NCI-H345 treated with DMSO at 0.1 percent for 48 hours (cell line): Measurements from ENCODE around the gene SPTBN2.

Source experiments
- DNase-seq: peaks from one replicate; lab custom pipeline; 2025; ENCODE audit not compliant: unreplicated experiment; lab: John Stamatoyannopoulos, UW

Gene SPTBN2

DNA sequence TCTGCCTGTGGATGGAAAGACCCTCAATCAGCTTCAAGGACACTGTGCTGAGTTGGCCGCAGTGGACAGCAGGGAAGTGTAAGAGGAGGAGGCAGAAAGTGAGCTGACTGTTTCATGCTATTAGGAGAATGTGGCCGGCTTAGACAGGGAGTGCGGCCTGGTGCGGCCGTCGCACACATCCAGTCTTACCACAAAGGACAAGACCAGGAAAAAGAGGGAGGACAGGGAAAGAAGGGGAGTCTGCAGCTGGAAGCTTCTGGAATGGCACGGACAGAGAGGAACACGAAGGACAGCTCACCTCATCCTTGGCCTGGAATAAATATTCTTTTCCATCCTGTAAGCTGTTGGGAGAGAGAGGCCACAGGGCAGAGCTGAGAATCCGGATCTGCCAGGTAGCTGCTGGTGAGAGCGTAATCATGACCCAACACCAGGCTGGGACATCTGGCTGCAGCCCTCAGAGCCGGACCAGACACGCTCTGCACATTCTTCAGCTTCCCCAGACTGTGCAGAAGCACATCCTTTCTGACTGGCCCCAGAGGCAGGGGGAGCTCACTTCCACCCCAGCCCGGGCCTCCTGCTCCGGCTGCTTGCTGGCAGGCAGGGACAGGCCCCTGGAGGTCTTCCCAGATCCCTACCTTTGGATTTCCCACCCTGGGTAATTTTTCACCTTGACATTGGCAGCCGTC is 42.8 kb downstream of the SPTBN2 start:
- no peak for DNase-seq

DNA sequence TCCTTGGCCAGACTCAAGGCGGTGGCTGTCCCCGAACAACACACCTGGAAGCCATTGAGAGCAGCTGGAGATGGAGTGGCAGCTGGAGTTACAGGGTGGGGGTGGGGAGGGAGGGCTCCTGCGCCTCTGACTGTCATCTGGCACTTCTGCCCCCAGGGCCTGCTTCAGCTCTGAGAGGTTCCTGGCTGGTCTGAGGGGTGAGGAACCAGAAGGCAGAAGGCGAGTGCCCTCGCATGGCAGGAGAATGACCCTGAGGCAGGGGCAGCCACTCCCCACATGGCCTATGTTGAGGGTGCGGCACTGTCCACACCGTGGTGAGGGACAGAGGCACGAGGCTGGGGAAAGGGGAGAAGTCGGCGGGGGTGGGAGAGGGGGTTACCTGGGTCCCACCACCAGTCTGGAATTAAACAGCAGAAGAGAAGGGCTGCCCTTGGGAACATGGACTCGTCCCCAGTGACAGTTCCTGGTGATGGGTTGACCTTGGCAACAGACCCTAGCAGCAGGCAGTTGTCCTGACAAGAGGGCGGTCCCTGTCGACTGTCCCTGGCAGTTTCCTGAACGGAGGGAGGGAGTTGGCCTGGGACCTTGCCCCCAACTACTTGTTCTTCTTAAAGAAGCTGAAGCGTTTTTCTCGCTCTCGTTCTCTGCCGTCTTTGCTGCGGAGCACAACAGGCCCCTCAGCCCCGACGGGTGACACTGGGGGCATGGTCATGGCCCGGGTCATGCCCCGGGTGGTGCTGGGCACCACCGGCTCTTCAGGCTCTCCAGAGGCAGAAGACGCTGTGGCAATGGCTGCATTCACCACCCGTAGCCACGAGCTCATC is 43.5 kb downstream of the SPTBN2 start:
- DNase-seq = no peak

DNA sequence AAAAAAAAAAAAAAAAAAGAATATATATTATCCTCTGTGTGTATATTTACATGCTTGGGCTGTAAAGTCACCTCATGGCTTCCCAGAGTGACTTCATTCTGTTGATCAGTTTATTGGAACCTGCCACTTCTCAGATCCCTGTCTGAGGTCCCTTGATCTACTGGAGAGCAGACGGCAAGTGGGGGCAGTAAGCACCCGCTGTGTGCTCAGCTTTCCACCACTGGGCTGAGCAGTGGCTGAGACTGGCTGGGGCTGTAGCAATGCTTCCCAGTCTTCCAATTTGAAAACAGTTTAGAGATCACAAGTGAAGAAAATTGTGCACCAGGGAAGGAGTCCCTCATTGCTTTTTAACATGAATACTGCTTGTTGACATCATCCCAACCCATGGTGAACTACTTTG is 44.4 kb downstream of the SPTBN2 start:
- DNase-seq = no peak

DNA sequence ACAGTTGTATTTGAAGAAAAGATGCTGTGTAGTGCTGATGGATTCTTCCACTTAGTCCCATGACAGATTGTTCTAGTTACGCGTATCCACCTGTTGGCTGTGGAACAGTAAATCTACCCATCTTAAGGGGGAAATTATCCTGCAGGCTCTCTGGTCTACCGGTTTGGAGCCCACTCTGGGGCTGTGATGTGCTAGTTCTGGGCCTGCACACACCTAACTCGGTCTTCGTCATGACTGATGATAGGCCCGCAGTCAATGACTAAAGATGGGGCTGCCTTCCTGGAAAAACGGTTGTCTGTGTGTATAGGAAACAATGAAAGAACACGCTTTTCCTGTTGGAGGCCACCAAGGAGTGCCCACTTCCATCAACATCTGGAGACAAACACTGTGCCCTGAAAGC is 45.1 kb downstream of the SPTBN2 start:
- no peak for DNase-seq

DNA sequence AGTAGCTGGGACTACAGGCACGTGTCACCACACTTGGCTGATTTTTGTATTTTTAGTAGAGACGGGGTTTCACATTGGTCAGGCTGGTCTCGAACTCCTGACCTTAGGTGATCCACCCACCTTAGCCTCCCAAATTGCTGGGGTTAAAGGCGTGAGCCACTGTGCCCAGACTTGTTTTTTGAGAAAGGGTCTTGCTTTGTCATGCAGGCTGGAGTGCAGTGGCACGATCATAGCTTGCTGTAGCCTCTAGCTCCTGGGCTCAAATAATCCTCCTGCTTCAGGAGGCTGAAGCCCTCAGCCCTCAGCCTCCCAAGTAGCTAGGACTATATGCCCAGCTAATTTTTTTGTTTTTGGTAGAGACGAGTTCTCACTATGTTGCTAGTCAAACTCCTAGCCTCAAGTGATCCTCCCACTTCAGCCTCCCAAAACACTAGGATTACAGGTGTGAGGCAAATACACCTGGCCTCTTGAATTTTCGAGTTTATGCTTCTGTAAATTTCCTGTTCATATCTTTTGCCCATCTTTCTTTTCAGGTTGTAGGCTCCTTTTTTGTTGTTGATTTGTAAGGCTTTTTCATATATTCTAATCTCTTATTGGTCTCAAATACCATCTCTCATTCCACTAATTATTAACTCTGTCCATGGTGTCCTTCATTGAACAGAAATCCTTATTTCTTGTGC is 47.9 kb downstream of the SPTBN2 start:
- DNase-seq = no peak

DNA sequence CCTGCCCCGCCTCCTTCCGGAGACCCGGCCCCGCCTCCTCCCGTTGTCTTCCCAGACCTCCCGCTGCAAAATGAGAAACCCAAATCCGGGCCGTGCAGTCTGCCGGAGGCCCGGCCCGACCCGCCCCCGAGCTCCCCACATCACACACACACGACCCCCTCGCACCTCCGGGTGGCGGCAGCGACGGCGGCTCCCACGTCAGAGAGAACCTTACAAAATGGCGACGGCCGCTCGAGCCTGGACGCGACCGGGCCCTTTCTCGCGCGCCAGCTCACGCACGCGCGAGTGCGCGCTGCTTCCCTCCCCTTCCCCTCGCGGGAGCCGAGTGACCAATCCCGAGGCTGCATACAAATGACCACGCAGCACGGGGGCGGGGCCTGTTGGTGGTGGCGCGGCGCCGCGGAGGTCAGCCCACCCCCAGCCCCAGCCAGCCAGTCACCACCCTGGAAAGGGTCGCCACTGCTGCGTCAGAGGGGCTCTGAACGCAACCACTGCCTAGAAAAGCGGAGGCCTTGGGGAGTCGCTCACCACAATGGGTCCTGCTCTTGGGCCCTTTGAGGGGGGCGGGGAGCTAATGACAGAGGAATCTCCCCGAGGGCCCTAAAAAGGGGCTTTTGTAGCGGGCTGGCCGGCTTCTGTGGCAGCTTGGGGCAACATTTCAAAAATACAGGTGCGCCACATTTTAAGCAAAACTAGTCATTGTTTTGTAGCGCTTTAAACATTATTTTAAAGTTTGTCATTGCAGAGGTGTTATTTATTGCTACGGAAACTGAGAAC is 51.2 kb downstream of the SPTBN2 start, which contains the start of gene RBM4B:
TSS of gene RBM4B (minus strand) at position 289 of the 777 bp plus-strand sequence. CDS start 808 bp downstream, outside the sequence.
- DNase-seq = peak; percentile 96

DNA sequence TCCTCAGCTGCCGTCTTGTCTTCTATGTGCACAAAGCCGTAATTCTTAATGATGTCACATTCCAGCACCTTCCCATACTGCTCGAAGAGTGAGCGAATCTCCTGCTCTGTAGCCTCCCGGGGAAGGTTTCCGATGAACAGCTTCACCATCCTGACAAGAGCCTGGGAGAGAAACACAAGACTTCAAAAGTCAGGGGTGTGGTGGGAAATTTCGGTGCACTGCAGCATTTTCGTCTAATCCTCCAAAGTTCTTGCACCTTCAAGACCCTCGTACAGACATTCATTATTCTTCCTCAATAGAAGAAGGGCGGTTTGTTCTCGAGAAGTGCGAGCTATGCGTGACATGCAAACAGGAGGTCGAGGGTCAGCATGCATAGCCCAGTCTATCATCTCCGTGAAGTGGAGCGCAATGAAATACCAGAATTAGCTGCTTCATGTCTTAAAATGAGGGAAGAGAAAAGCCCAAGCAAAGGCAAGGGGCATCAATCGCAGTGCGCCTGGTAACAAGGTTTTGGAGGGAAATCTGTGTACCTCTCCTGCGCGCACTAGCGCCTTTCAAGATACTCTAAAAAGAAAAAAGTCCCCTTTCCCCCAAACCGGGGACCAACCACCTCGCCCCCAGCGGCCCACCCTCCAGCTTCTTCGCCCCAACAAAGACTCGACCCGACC is 52.0 kb downstream of the SPTBN2 start:
- DNase-seq = no peak

DNA sequence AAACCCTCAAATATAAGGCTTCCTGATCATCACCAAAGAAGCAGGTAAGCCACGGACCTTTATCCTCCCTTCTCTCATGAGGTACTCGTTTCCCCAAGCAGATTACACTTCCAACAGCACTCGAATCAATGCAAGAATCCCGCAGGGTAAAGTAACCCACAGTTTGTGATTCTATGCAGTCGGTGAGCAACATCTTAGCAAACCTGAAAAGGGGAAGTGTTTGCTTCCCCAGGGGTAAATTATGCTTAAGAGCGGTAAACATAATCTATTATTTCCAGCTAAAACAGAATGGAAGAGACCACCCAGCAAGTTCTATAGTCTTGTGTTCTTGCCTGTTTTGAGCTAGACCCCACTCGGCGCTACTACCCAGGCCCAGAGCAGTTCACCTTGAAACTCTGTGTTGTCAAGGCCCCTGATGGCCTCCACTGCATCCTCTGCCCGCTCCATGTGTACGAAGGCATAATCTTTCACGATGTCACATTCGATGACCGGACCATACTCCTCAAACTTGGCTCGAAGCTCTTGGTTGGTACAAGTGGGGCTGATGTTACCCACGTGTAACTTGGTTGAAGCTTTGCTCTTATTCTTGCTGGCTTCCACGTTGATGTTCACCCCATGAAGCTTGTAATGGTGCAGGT is 52.6 kb downstream of the SPTBN2 start:
- DNase-seq = no peak

DNA sequence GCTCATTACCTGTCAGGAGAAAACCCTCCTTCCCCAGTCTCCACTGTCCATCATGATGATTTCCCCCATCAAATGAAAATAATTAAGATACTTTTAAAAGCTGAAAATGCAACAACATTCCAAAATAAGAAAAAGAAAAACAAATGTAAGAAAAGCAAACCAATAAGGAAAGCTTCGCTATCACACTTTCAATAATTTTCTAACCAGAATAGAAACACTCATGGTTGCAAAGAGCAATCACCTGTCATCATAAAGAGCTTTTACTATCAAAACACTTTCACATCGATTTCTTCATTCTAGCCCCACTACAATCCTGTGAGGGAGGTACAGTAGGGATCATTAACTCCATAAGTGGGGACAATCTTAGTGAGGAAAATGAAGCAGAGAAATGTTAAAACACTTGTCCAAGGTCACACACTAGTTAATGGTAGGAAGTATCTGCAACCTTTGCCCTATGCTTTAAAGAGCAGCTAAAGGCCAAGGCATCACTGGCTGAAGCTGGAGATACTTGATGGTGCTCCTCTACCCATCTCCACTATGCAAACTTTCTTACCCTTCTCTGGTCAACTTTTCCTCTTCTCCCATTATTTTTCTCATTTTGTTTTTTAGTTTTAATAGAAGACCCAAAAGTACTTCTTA is 53.9 kb downstream of the SPTBN2 start:
- DNase-seq = peak; percentile 13

DNA sequence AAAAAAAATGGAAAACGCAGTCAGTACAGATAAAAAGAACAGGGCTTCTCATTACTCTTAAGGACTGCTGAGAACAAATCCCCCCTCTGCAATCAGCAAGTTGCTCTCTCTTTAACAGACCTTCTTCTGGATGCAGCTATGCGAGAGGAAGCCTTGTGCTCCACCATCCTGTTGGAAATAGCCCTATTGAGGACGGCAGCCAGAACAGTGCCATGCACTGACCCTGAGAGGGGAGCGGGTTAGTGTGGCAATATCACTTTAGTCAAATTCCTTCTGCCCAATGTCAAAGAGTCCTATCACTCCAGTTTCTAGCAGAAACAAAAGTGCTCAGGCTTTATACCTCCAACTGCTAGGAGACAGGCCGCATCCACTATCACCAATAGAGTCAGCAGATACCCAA is 58.2 kb downstream of the SPTBN2 start:
- DNase-seq = no peak

DNA sequence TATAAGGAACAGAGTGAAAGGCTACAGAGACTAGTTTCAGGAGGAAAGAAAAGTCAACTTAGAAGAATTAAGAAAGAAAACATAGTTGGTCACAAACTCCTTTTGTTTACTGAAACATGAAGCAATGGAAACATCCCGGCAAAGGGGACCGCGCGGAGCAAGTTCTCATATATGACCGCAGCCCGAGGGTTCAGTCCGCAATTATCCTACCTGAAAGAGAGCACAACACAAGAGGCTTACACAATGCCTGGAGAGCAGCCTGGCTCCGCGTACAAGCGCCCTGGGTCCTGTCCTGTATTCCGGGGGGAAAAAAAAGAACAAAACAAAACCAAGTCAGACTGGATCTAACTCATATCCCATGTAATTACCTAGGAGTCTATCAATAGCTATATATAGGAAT is 63.6 kb downstream of the SPTBN2 start:
- DNase-seq = no peak

DNA sequence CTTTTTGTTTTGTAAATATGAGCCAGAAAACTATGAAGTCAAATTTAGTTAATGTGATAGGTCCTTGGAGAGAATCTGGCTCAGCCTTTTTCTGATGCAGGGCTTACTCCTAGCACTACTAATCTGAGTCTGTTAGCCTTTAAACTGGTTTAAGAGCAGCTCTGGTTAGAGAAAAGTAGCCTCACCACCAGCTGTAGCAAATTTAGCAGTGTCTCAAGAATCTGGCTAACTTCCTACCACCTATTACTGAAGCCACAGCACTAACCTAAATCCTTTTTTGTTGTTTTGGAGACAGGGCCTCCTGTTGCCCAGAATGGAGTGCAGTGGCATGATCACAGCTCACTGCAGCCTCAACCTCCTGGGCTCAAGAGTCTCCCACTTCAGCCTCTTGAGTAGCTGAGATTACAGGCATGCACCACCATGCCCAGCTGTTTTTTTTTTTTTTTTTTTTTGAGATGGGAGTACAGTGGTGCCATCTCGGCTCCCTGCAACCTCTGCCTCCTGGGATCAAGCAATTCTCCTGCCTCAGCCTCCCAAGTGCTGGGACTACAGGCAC is 65.2 kb downstream of the SPTBN2 start:
- DNase-seq = no peak

DNA sequence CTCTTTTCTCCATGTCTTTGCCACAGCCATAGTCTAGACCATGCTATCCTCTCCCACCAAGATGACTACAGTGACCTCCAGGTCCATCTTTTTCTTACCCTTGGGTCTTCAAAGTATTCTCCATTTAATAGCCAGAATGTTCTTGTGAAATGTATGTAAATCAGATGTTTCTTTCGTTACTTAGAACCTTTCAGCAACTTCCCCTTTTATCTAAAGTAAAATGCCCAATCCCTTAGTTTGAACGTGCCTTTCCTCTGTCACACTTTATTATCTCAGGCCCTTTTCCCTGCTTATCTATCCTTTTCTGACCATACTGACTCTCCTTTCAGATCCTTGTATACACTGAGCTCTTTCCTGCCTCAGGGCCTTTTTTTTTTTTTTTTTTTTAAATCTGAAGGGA is 69.3 kb downstream of the SPTBN2 start:
- DNase-seq = no peak

DNA sequence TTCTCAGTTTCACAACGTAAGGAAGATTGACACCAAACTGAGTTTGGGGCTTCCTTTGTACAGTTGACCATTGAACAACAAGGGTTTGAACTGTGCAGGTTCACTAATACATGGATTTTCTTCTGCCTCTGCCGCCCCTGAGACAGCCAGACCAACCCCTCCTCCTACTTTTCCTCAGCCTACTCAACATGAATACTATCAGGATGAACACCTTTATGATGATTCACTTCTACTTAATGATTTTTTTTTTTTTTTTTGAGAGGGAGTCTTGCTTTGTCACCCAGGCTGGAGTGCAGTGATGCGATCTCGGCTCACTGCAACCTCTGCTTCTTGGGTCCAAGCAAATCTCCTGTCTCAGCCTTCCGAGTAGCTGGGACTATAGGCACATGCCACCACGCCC is 75.9 kb downstream of the SPTBN2 start:
- DNase-seq = no peak

DNA sequence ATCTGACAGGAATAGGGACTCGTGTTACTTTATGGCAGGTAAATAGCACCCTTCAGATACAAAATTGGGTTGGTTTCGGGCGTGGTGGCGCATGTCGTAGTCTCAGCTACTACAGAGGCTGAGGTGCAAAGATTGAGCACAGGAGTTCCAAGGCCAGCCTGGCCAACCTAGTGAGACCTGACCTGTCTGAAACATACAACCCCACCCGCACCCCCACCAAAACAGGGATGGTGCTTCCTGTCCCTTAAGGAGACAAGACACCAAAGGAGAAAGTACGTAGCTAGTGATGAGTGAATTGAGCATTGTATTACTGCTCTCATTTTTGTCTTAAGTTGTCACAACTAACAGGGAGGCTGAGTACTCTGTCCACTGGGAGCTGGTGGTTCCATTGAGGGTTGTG is 76.4 kb downstream of the SPTBN2 start:
- no peak for DNase-seq

DNA sequence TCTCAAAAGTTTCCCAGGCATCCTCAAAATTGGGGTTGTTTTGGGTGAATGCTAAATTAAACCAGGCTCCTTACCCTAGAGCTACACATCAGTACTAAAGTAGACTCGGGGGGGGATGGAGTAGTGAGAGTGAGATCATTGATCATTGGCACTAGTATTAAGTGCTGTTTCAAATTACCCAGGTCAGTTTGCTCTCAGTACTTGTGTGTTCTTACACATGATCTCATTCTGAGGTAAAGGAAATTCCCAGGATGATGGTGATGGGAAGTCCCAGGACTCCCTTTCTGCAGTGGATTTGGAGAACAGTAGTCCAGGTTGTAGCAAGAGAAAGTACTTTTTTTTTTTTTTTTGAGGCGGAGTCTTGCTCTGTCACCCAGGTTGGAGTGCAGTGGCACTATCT is 78.0 kb downstream of the SPTBN2 start:
- DNase-seq = no peak

DNA sequence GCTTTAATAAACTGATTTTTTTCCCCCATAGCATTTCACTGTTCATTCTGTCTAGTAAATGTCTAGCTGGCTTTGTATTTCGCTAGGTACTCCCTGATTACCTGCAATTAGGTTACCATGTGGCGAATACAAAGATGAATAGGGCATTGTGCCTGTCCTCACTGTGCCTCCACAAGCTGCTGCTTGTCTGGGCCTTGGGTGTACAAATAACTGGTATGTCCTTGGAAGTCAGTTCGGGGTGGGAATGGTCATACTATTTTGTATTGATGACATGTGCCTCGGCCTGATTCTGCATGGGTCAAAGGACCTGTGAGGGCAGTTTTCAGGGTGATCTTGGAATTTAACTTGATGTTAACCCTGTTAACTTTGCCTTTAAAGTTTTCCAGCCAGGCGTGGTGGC is 79.1 kb downstream of the SPTBN2 start:
- no peak for DNase-seq

DNA sequence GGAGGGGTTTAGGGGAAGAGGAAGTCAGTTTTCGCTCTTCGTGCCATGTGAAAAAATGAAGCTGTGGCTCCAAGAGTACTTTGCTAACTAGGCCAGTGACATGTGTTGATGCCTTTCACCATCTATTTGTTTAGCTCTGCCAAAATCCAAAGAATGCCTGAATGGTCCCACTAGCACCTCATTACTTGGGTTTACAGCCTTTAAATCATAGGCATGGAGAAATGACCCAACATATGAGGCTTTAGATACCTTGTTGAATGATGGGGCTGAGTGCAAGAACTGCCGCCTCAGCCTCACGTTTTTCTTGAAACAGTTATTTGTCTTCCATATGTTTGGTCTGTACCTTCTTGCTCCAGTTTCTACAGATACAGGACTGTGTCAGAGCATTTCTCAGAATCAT is 82.2 kb downstream of the SPTBN2 start:
- DNase-seq = no peak

DNA sequence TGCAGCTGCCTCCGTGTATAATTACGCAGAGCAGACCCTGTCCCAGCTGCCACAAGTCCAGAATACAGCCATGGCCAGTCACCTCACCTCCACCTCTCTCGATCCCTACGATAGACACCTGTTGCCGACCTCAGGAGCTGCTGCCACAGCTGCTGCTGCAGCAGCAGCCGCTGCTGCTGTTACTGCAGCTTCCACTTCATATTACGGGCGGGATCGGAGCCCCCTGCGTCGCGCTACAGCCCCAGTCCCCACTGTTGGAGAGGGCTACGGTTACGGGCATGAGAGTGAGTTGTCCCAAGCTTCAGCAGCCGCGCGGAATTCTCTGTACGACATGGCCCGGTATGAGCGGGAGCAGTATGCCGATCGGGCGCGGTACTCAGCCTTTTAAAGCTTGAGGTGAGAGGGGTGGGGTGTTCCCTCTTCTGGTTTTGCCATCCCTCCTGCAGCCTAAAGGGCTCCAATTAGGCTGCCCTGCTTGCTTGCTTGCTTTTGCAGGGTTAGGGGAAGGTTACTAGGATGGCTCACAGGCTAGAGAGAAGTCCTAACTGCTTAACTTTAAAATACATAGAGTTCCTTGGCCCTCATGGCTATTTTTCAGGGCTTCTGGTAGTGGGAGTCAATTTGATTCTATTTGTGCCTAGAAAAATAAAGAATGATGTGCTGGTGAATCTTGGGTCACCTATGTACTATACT is 85.1 kb downstream of the SPTBN2 start:
- no peak for DNase-seq
